Hematopoietic multipotent progenitor cell treated with erythropoietin and hydrocortisone succinate and interleukin-3 and kit ligand, for 4 days (in vitro differentiated cells): ENCODE data around the gene PDE4D.
"Not testable (repeated sequence)": the region's sequence is repeated elsewhere in the genome, so short reads cannot be mapped to it uniquely, and the experiment has no call there.

Experiments used
- DNase-seq: peaks from one replicate; pipeline ENCODE4 v3.0.0-alpha.2; 2015

Gene PDE4D

DNA sequence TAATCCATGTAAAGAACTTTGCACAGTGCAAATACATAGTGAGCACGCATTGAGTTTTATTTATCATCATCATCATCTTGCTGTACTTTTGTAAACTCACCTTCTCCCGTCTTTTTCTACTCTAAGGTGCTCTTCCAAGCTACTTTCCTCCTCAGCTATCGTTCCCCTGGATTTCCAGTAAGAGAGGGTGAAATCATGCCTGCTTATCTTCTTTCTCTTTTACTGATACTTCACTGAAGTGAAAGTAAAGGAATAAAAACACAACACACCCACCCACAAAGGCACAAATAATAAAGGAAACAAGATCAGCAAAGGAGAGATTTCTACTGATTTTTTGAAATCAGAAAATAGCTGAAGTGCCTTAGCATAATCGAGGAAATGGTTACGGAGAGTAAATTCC lies 800.8 kb downstream of the PDE4D start:
- no peak for DNase-seq

DNA sequence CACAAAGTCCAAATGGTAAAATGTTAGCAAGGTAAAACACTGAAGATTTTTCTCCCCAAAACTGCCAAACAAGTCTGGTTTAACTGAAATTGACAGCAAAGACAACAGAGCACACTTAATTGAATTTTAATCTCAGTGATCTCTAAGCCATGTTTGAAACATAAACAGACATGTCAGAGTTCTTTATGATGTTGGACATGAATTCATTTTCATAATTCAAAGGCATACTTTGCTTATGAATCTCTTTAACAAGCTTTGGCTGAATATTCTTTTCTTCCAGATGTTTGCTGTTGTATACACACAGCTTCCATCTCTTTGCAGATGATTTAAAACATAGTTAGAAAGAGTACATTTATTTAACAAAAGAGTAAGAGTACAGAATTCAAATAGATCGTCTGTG lies 801.6 kb downstream of the PDE4D start:
- DNase-seq: no peak

GRCh38 chr5:59090323-59090722 lies 803.2 kb downstream of the PDE4D start:
- DNase-seq: no peak

- DNase-seq: no peak
Measured at GRCh38 chr5:59089767-59090166, 803.8 kb downstream of the PDE4D start.

DNA sequence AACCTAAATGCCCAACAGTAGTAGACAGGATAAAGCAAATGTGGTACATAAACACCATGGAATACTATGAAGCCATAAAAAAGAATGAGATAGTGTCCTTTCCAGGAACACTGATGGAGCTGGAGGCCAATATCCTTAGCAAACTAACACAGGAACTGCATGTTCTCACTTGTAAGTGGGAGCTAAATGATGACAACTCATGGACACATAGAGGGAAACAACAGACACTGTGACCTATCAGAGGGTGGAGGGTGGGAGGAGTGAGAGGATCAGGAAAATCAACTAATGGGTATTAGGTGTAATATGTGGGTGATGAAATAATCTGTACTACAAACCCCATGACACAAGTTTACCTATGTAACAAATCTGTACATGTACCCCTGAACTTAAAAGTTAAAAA lies 805.0 kb downstream of the PDE4D start:
- no peak for DNase-seq

- DNase-seq: no peak
Measured at GRCh38 chr5:59086024-59086423, 807.5 kb downstream of the PDE4D start.

GRCh38 chr5:59081693-59082092 lies 811.8 kb downstream of the PDE4D start:
- no peak for DNase-seq

DNA sequence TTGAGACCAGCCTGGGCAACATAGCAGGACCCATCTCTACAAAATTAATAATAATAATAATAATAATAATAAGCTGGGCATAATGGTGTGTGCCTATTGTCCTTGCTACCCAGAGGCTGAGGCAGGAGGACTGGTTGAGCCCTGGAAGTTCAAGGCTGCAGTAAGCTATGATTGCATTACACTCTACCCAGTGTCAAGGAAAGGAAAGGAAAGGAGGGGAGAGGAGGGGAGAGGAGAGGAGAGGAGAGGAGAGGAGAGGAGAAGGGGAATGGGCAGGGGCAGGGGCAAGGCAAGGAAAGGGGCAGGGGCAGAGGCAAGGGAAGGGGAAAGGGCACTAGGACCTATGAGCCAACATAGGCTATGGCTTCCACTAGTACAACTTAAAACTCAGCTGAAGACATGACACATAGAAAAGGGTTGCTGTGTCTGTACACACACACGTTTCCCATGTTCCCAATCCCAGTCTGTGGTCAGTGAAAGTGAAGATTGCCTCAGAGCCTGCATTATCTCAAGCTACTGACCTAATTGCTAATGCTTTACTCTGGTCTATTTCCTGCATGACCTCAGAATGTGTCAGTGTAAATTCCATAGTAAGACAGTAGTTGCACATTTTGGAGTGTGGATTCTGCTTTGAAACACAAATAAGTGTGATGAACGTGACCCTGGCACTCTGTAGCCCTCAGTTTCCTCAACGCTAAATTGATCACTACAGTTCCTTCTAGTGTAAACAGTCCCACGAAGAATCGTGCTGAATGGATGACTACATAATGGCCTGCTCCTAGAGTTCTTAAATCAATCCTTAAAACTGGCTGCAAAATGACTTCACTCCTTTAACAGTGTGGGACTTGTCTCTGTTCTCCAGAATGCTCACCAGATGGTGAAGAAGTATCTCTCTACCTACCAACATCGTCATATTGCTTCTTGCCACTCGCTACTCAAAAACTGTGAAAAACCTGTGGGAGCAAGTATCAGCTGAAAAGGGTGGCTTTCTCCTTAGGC lies 813.6 kb downstream of the PDE4D start:
- no peak for DNase-seq

- DNase-seq: no peak
Measured at GRCh38 chr5:59071755-59072549, 821.6 kb downstream of the PDE4D start.

DNA sequence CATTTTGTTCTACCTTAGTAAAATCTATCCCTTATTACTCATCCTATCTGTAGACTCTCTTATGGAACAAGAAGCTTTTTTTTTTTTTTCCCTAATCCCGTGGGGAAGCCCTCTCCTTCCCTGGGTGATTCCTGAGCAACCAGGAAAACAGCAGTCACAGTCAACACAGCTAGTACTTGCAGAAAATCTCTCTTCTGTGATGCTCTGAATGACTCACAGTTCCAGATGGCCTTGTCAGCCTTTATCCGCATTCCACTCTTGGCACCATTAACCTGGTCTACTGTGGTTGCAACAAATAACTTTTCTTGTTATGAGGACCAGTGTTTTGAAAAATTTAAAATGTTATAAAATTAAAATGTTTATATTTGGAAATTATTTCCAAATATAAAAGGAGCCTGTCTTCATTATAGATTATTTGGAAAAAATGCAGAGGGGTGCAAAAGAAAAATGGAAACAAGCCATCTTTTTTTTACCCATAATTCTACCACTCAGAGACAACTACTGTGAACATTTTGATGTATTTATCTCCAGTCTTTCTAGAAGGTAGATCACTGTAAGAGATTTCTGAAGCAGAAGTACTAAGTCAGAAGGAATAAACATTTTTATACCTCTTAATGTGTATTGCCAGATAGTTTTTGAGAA lies 824.0 kb downstream of the PDE4D start:
- DNase-seq: no peak

GRCh38 chr5:59067956-59068656 lies 825.4 kb downstream of the PDE4D start:
- DNase-seq: no peak

GRCh38 chr5:59066367-59067163 lies 827.0 kb downstream of the PDE4D start:
- no peak for DNase-seq

GRCh38 chr5:59065554-59065953 lies 828.0 kb downstream of the PDE4D start:
- no peak for DNase-seq

DNA sequence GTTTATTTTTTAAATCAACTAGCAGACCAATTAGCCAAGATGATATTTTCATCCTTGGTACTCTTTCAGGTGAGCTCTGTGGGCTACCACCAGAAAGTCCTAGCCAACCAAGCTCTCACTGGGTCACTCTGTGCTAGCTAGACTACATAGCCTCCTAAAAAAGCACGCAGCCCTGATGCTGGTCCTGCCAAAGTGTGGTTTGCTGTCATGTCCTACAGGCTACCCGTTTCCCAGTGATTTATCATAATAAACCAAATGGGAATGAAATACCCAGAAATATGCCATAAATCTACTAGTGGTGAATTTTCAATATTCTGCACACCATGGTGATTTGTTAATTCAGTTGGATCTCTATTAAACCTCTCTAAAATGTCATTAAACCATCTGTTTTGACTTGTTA lies 829.2 kb downstream of the PDE4D start:
- no peak for DNase-seq

DNA sequence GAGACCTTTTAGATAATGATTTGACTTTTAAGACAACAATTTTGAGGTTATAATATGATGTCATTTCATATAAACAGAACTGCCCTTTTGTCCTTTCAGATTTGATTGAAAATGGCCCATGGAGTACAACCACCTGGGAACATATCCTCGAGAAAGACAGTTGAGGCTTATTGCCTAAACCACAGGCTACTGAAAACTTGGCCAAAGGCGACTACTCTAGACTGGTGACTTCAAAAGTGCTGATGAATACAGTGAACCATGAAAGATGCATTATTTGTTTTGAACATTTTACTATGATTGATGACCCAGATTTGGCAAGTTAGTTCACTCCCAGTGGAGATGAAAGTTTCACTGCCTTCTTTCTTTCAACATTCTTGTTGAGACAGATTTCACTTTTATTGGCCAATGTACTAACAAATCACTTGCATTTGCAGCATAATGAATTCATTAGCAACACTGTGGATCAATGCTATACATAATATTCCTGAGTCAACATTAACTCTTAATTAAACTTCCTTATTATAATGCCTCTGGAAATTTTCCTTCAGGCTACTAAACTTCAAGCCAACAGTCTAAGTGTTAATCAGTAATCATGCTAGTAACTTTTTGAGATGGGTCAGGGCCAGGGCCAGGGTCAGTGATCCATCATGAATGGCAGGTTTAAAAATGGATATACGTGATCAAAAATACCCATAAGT lies 830.4 kb downstream of the PDE4D start:
- DNase-seq: no peak

DNA sequence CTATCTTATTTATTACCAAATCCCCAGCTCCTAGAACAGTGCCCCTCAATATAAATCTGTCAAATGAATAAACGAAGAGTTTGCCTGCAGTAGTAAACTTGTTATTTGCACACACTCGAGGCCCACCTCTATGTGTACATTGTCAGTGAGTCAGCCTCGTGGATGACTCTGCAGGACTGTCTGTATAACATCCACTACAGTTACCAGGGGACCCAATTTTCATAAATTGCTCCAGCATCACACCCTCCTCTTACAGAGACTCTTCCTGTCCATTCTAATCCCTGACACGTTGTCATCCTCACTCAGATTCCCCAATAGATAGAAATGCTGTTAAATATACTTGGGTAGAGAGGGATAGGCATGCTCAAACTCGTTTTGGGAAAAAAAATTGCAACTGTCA lies 832.1 kb downstream of the PDE4D start:
- DNase-seq: no peak

- DNase-seq: no peak
Measured at GRCh38 chr5:59058969-59059687, 834.4 kb downstream of the PDE4D start.

DNA sequence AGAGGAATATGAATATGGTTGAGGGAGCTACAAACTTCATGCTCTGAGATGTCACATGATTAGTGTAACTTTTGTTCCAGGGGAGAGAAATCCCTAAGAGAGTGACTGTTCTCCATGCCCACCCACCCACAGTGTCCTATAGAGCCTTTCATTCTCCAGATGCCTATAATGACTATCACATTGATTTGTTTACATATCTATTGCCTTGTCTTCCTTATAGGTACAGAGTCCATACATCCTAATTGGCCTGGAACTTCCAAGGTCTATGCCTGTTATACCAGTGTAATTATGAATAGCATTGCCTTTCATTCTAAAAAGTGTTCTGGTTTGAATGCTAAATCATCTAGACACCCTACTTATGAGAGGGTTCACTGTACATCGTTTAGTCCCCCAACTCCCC lies 835.3 kb downstream of the PDE4D start:
- no peak for DNase-seq

GRCh38 chr5:59056599-59056998 lies 836.9 kb downstream of the PDE4D start:
- not testable (repeated sequence) for DNase-seq

- DNase-seq: no peak
Measured at GRCh38 chr5:59055745-59056448, 837.6 kb downstream of the PDE4D start.
